NCI-H2081 (cell line): ENCODE results near the gene TIGAR.

Experiments used
- DNase-seq, 2 experiments: peaks; one replicate each; lab custom pipeline; 2025; lab: John Stamatoyannopoulos, UW

The TIGAR gene

DNA sequence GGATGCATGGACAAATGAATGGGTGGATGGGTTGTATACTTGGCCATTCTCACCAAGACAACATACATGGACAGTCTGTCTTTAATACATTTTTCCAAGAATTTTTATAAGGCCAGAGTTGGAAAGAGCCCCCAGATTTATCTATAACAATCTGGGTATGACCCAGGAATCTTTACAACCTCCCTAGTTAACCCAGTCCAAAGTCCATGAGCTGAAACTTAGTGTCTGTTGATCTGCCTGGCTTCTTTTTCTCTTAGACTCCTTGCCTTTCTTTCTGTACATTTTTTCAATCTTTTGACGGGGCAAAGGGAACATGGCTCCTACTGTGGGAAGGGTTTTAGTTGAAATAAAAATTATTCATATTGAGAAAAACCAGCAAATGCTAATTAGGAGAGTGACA lies 57.8 kb downstream of the TIGAR start:
- DNase-seq = no peak

- no peak for DNase-seq
These were observed 58.4 kb downstream of the TIGAR start, which contains the start of gene FGF23 for GRCh38 chr12:4379405-4379804. TSS of gene FGF23 (minus strand) at chr12:4379712. CDS start at chr12:4379582, 130 bp downstream.

DNA sequence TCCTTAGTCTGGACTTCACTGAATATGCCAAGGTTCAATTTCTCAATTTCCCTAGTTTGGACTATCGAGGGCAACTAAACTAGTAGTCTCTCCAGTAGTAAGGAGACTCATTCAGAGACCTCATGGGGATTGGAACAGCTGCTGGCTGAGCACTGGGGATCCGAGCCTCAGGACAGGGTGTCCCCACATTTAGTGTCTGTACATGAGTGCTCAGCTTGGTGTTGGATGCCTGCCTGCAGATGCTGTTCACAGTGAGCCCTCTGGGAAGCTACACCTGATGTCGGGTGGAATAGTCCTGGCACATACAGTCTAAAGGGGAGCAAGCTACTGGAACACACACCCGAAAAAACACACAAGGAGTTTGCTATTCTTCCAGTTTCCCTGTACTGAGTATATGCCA lies 59.3 kb downstream of the TIGAR start:
- no peak for DNase-seq

DNA sequence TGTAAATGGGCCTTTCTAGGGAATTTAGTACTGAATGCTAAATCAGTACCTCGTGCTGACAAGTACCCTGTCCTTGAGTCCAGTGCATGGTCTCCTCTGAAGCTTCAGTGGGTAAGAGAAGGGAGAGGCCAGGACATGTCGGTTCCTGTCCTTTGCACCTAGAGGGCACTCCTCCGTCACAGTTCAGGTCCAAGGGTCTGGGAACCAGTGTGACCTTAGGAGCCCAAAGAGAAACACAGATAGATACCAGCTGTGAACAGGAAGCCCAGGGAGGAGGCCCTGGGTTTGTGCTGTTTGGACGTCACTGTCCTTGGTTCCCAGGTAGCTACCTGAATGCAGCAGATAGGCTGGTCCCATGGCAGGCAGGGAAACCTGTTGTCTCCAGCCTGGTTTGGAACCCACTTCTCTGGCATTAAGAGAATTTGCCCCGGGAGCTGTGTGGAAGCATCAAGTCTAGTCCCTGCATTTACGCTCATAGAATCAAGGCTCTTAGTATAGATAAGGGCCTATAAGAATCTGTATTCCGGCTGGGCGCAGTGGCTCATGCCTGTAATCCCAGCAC lies 62.4 kb downstream of the TIGAR start:
- DNase-seq = peak in 1 of 2 experiments; percentile 18

DNA sequence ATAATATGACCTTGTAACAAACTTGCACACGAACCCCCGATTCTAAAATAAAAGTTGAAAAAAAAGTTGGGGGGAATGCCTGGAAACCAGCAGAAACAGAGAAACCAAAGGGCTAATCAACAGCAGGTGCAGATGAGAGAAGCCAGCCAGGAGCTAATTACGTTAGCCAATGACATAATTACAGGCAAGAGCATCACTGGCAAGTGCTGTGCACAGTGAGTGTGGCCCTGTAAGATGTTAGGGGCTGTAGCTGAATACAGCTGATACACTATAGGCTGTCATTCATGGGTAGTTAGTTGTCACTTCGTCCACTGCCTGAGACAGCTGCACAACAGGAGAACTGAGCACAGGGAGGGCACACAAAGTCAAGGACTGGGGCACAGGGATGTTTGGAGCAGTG lies 65.8 kb downstream of the TIGAR start:
- DNase-seq = peak; percentile 9 to 62

DNA sequence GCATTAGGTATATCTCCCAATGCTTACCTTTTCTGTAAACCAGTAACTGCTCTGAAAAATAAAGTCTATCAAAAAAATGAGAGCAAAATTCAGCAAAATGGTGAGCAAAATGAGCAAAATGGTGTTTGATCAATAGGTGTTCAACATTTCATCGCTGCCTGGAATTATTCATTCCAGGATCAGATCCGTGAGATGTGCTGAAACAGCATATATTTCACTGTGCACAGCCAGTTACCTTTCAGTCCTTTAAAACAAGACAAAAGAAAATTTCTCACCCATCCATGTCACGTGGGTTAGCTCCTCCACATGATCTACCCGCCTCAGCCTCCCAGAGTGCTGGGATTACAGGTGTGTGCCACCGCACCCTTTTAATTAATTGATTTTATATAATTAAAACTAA lies 66.6 kb downstream of the TIGAR start:
- no peak for DNase-seq

DNA sequence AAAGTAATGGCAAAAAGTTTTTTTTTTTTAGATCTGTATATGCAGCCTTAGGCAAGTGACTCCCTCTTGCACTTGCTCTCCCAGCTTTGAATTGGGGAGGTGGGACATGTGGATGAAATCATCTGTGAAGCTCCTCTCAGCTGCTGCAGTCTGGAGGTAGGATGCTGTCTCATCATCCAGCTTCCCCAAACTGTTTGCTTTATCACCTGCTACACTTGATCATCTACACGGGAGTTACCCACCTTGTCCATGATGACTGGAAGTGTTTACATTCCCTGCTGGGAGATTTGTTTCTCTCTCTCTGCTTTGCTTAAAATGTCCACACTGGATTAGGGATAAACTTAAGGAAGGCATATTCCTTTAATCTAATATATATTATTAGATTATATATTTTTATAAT lies 67.0 kb downstream of the TIGAR start:
- DNase-seq = no peak

DNA sequence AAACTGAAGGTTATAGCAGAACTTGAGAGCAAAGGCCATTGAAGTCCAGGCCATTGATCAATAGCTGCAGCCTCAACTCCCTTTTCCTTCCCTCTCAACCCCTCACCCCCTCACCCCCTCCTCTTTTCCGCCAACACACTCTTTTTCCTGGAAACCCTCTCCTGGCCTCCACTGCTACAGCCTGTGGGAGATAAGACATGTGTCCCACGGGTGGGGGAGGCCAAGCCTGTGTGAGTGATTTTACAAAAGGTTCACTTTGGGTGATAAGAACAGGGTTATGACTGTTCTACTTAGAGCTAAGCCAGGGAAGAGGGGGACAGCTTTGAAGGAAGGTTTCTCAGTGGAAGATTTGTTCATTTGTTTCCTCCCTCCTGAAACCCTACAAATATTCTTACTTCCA lies 67.6 kb downstream of the TIGAR start:
- no peak for DNase-seq

- no peak for DNase-seq
These were observed 71.3 kb downstream of the TIGAR start for GRCh38 chr12:4392223-4392742.

GRCh38 chr12:4393211-4393610 lies 72.2 kb downstream of the TIGAR start:
- DNase-seq = no peak

- no peak for DNase-seq
These were observed 74.8 kb downstream of the TIGAR start for GRCh38 chr12:4395818-4396217.

DNA sequence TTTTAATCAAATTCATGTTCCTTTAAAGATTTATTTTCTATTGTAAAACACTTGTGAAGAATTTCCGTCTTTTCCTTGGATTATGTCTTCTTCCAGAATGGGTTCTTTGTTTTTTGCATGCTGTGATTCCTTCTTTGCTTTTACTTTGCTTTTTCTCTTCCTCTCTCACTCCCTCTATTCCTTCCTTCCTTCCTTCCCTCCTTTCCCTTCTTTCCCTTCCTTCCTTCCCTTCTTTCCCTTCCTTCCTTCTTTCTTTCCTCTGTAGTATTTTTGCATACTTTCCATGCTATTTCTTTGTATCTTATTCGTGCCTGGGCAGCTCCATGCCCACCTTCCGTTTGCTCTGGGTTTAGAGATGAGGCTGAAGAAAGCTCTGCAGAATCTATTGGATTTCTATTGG lies 80.1 kb downstream of the TIGAR start:
- no peak for DNase-seq

DNA sequence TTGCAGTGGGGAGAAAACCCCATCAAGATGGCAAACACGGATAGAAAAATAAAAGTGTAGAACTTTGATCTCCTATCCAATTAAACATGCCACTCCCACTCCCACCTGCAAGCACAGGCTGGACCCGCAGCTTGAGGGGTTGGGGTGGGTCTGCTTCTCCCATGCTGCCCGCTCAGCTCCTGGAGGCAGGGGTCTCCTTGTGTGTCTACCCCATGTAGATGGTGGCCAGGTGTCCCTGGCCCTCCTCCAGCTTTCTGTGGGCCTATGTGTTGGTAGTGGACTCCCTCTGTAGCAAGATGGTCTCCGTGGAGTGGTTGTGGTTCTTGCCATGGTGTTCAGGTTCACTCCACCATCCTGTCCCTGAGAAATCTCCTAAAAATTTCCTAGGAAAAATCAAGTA lies 82.0 kb downstream of the TIGAR start:
- DNase-seq = no peak
